IMR-90 (cell line): ENCODE measurements around the gene CYP2W1. TPM values are rescaled to one million over a fixed set of nuclear protein-coding genes. Genes with fewer than 3 reads are reported as not detected.

ENCODE experiments used
- ATAC-seq: fragments of 200-7000 bp; cut with Tn5 transposase; 2 replicates; pipeline ENCODE4 v1.9.1; 2020; ENCODE audit warnings: low read depth, mild to moderate bottlenecking, moderate library complexity
- BruUV-seq: library from RNA; stranded (reverse); fragments of 400-500 nt; replicated peaks from 2 replicates; lab custom pipeline; 2021; lab: Mats Ljungman, UMichigan
- CTCF ChIA-PET: fragments of 300-600 bp; formaldehyde crosslinking; extraction: SDS; loops from one replicate; lab custom pipeline; 2021; ENCODE audit warnings: antibody characterized with exemption; lab: Yijun Ruan, JAX
- POLR2A ChIA-PET: fragments of 300-600 bp; sonication (Branson Sonifier 250); formaldehyde crosslinking; loops from one replicate; lab custom pipeline; 2022; ENCODE audit warnings: antibody characterized with exemption; ENCODE audit not compliant: unreplicated experiment; lab: Charles Lee
- DNase-seq: peaks from one replicate; pipeline ENCODE4 v3.0.0; 2013
- H2AFZ ChIP-seq: replicated peaks from 2 replicates; pipeline ENCODE3; 2013; ENCODE audit warnings: low read length, mild to moderate bottlenecking; ENCODE audit not compliant: poor library complexity
- H2AK5ac ChIP-seq: 2 replicates; pipeline ENCODE4 v1.6.1; 2013; ENCODE audit warnings: low read depth, low read length, inconsistent platforms
- H2AK9ac ChIP-seq: replicated peaks from 2 replicates; pipeline ENCODE3; 2013; ENCODE audit warnings: mild to moderate bottlenecking, low read depth, low read length, moderate library complexity; ENCODE audit not compliant: poor library complexity
- H2BK120ac ChIP-seq: 2 replicates; pipeline ENCODE4 v1.6.1; 2013; ENCODE audit warnings: low read depth, low read length, inconsistent platforms
- H2BK15ac ChIP-seq: 3 replicates; pipeline ENCODE4 v1.6.1; 2013; ENCODE audit warnings: low read depth, low read length, inconsistent platforms
- H2BK20ac ChIP-seq: 2 replicates; pipeline ENCODE4 v1.6.1; 2013; ENCODE audit warnings: low read depth, mild to moderate bottlenecking, inconsistent platforms, low read length, moderate library complexity
- H2BK5ac ChIP-seq: 2 replicates; pipeline ENCODE4 v1.6.1; 2013; ENCODE audit warnings: mild to moderate bottlenecking, low read depth, low read length, inconsistent platforms; ENCODE audit not compliant: poor library complexity, severe bottlenecking
- H3K14ac ChIP-seq: replicated peaks from 2 replicates; pipeline ENCODE4 v1.6.1; 2013; ENCODE audit warnings: low read depth, low read length, inconsistent platforms
- H3K18ac ChIP-seq: 2 replicates; pipeline ENCODE4 v1.6.1; 2013; ENCODE audit warnings: low read depth, low read length, control low read depth
- H3K23ac ChIP-seq: 2 replicates; pipeline ENCODE4 v1.6.1; 2013; ENCODE audit warnings: low read depth, low read length, inconsistent platforms
- H3K27ac ChIP-seq: 2 replicates; pipeline ENCODE4 v1.5.1; 2013; ENCODE audit warnings: mild to moderate bottlenecking, control low read depth, low read length; ENCODE audit not compliant: insufficient read depth
- H3K27me3 ChIP-seq: 2 replicates; pipeline ENCODE4 v1.6.1; 2013; ENCODE audit warnings: low read length; ENCODE audit not compliant: control insufficient read depth, insufficient read depth
- H3K36me3 ChIP-seq: 2 replicates; pipeline ENCODE4 v1.6.1; 2013; ENCODE audit warnings: low read length, mixed read lengths; ENCODE audit not compliant: control insufficient read depth, insufficient read depth
- H3K4ac ChIP-seq: 2 replicates; pipeline ENCODE4 v1.6.1; 2013; ENCODE audit warnings: low read depth, low read length, inconsistent platforms
- H3K4me1 ChIP-seq: 2 replicates; pipeline ENCODE4 v1.6.1; 2013; ENCODE audit warnings: low read length, mixed read lengths; ENCODE audit not compliant: control insufficient read depth, insufficient read depth
- H3K4me2 ChIP-seq: 2 replicates; pipeline ENCODE4 v1.6.1; 2013; ENCODE audit warnings: low read depth, mild to moderate bottlenecking, control low read depth, low read length, moderate library complexity
- H3K4me3 ChIP-seq: 2 replicates; pipeline ENCODE4 v1.5.1; 2013; ENCODE audit warnings: low read depth, mild to moderate bottlenecking, control low read depth, low read length, moderate library complexity; ENCODE audit not compliant: insufficient read depth
- H3K56ac ChIP-seq: 2 replicates; pipeline ENCODE4 v1.6.1; 2013; ENCODE audit warnings: low read length, inconsistent platforms; ENCODE audit not compliant: insufficient read depth; ENCODE audit errors: extremely low read depth
- H3K79me1 ChIP-seq, 2 experiments: 2 replicates each; pipeline ENCODE4 v1.6.1; 2013; ENCODE audit warnings: low read length in 2 of 2, inconsistent platforms in 1 of 2, low read depth in 1 of 2
- H3K9ac ChIP-seq: 2 replicates; pipeline ENCODE4 v1.6.1; 2013; ENCODE audit warnings: low read depth, low read length, control low read depth
- H3K9me1 ChIP-seq: 2 replicates; pipeline ENCODE4 v1.6.1; 2013; ENCODE audit warnings: low read length, inconsistent platforms; ENCODE audit not compliant: insufficient read depth
- H3K9me3 ChIP-seq: 2 replicates; pipeline ENCODE4 v1.6.1; 2013; ENCODE audit warnings: low read length; ENCODE audit not compliant: control insufficient read depth, insufficient read depth
- H4K20me1 ChIP-seq: 2 replicates; pipeline ENCODE4 v1.6.1; 2013; ENCODE audit warnings: low read length, inconsistent platforms; ENCODE audit not compliant: insufficient read depth
- H4K5ac ChIP-seq: 2 replicates; pipeline ENCODE4 v1.6.1; 2013; ENCODE audit warnings: mild to moderate bottlenecking, low read depth, low read length, control low read depth
- H4K8ac ChIP-seq, 2 experiments: 2 replicates each; pipeline ENCODE4 v1.6.1; 2013; ENCODE audit warnings: low read depth in 2 of 2, low read length in 2 of 2, control low read depth in 1 of 2, inconsistent platforms in 1 of 2
- H4K91ac ChIP-seq: 2 replicates; pipeline ENCODE4 v1.6.1; 2013; ENCODE audit warnings: low read depth, low read length, inconsistent platforms; ENCODE audit not compliant: insufficient read depth
- BHLHE40 ChIP-seq: fragments of 150-350 bp; IDR thresholded peaks from 2 replicates; pipeline ENCODE4 v1.6.1; 2016; ENCODE audit warnings: mild to moderate bottlenecking, low read depth, low read length
- CHD1 ChIP-seq: IDR thresholded peaks from 2 replicates; pipeline ENCODE4 v1.6.1; 2012; ENCODE audit warnings: low read depth, low read length, improper control_type of control experiment
- FOS ChIP-seq: fragments of 150-350 bp; IDR thresholded peaks from 2 replicates; pipeline ENCODE4 v1.6.1; 2016; ENCODE audit warnings: low read depth, low read length
- MAFK ChIP-seq: IDR thresholded peaks from 2 replicates; pipeline ENCODE4 v1.6.1; 2012; ENCODE audit warnings: low read depth, low read length, improper control_type of control experiment
- MAZ ChIP-seq: IDR thresholded peaks from 2 replicates; pipeline ENCODE4 v1.6.1; 2012; ENCODE audit warnings: low read depth, mild to moderate bottlenecking, low read length, improper control_type of control experiment, moderate library complexity, borderline replicate concordance
- MXI1 ChIP-seq: IDR thresholded peaks from 2 replicates; pipeline ENCODE4 v1.6.1; 2012; ENCODE audit warnings: low read depth, mild to moderate bottlenecking, low read length, moderate library complexity, borderline replicate concordance
- NFE2L2 ChIP-seq: fragments of 150-350 bp; IDR thresholded peaks from 2 replicates; pipeline ENCODE4 v1.6.1; 2016; ENCODE audit warnings: low read depth, mild to moderate bottlenecking, low read length
- POLR2A ChIP-seq: IDR thresholded peaks from 2 replicates; pipeline ENCODE4 v1.6.1; 2012; ENCODE audit warnings: mild to moderate bottlenecking, low read depth, low read length
- RAD21 ChIP-seq: IDR thresholded peaks from 2 replicates; pipeline ENCODE4 v1.6.1; 2012; ENCODE audit warnings: low read length, improper control_type of control experiment
- RCOR1 ChIP-seq: IDR thresholded peaks from 2 replicates; pipeline ENCODE4 v1.6.1; 2012; ENCODE audit warnings: mild to moderate bottlenecking, low read length, improper control_type of control experiment; ENCODE audit not compliant: insufficient replicate concordance
- RFX5 ChIP-seq: IDR thresholded peaks from 2 replicates; pipeline ENCODE4 v1.8.0; 2012; ENCODE audit warnings: low read depth, mild to moderate bottlenecking, low read length, moderate library complexity
- SMC3 ChIP-seq: fragments of 150-350 bp; IDR thresholded peaks from 2 replicates; pipeline ENCODE4 v1.6.1; 2016; ENCODE audit warnings: low read depth, mild to moderate bottlenecking, antibody characterized with exemption, low read length, moderate library complexity
- WGBS, 2 experiments: methylation state at CpG; one replicate each; pipeline versions ENCODE4 v1.1.5 to v1.1.7; 2013; ENCODE audit warnings: missing lambda C conversion rate in 2 of 2; ENCODE audit not compliant: insufficient read length in 1 of 2; ENCODE audit errors: extremely low coverage in 2 of 2; 5-methylcytosine and 5-hydroxymethylcytosine counted together
- dilution Hi-C: fragments of 300-500 bp; cut with HindIII; formaldehyde crosslinking; loops from one replicate; pipeline ENCODE4 v1.14.3; 2018; ENCODE audit warnings: low sequenced_read_pairs; ENCODE audit not compliant: unreplicated experiment
- in situ Hi-C: fragments of 300-500 bp; cut with MboI; formaldehyde crosslinking; loops from 3 replicates; pipeline ENCODE4 v1.14.3; 2019; ENCODE audit warnings: low sequenced_read_pairs, inconsistent platforms, mixed read lengths
- intact Hi-C: fragments of 100-400 bp; cut with micrococcal nuclease; formaldehyde crosslinking; loops from 2 replicates; pipeline ENCODE4 v1.10.0; 2022
- polyA plus RNA-seq, 3 experiments: library from polyadenylated mRNA; depleted of rRNA; stranded (reverse); fragments of >200 nt; gene quantifications; 2 replicates each; pipeline ENCODE4 v1.2.3, GENCODE V29; 2012; ENCODE audit warnings: low replicate concordance in 1 of 3
- total RNA-seq: library from RNA; depleted of rRNA; stranded (reverse); fragments of >200 nt; gene quantifications from 2 replicates; pipeline ENCODE4 v1.2.3, GENCODE V29; 2012
- TF ChIP-seq, protein P1 (sequence below): conservative IDR thresholded peaks from 2 replicates; pipeline ENCODE4 v1.5.1; 2012; ENCODE audit warnings: mild to moderate bottlenecking, low read depth, low read length, improper control_type of control experiment
- TF ChIP-seq, protein P2 (sequence below): fragments of 150-350 bp; IDR thresholded peaks from 2 replicates; pipeline ENCODE4 v1.6.1; 2017; ENCODE audit warnings: mild to moderate bottlenecking, antibody characterized with exemption, low read length, low read depth
- TF ChIP-seq, protein P3 (sequence below): fragments of 150-350 bp; IDR thresholded peaks from 2 replicates; pipeline ENCODE4 v1.6.1; 2016; ENCODE audit warnings: low read depth, mild to moderate bottlenecking, low read length, moderate library complexity, borderline replicate concordance

Gene CYP2W1
- total and polyA plus RNA-seq, 2 of the 4 experiments (the other 2 are of a cell fraction): not detected

GRCh38 chr7:961546-962400, 21.2 kb upstream of the CYP2W1 start:
- Histone ChIP-seq H4K20me1 (peaks cover 10% of the 10 kb centered on the region), H2AK9ac (no peak overlapping the region), H2BK120ac (no peak overlapping the region), H3K4me2 (no peak overlapping the region), H3K36me3 (peaks cover 1% of the 10 kb centered on the region; the same call in 1 of the 2 replicates), H3K9me3 (no peaks in the 10 kb centered on the region), H2BK15ac (no peak overlapping the region), H3K56ac (no peak overlapping the region), H3K27me3 (peaks cover 13% of the 10 kb centered on the region), H3K18ac (no peak overlapping the region), H3K4me1 (no peaks in the 10 kb centered on the region), H3K23ac (no peak overlapping the region), H3K9me1 (0 out of 2 replicates have a peak, but pooled peaks cover 2% of the 10 kb centered on the region), H3K79me1 (peaks cover 0 to 8% of the 10 kb centered on the region in 2 experiments; a peak in 2 of 4 replicates), H2AFZ (no peak overlapping the region), H3K27ac (no peak overlapping the region), H4K91ac (no peak overlapping the region), H2BK20ac (no peak overlapping the region), H4K8ac (no peak overlapping the region), H3K4ac (no peak overlapping the region), H3K9ac (no peak overlapping the region), H4K5ac (no peak overlapping the region), H2AK5ac (no peak overlapping the region), H3K14ac (no peak overlapping the region), H2BK5ac (no peak overlapping the region), H3K4me3 (no peak overlapping the region)
- no peak for DNase-seq
- in situ Hi-C loops (no loop called here), intact Hi-C loops (no loop called here), dilution Hi-C loops (no loop called here)
- no TSS peak for BruUV-seq
- 82% methylated on average over 31 of the region's 37 CpGs; no CpG with 5 or more reads in 1 of the 2 experiments for WGBS, 2 experiments
- POLR2A ChIA-PET: no interaction called here
- CTCF ChIA-PET: no interaction called here
- ATAC-seq: no peak
- TF ChIP-seq SMC3: no peak
- no peak for TF ChIP-seq RFX5
- no peak for TF ChIP-seq MAFK
- no peak for TF ChIP-seq POLR2A
- TF ChIP-seq MAZ: no peak
- no peak for TF ChIP-seq FOS
- no peak for TF ChIP-seq CHD1
- TF ChIP-seq, protein P1, sequence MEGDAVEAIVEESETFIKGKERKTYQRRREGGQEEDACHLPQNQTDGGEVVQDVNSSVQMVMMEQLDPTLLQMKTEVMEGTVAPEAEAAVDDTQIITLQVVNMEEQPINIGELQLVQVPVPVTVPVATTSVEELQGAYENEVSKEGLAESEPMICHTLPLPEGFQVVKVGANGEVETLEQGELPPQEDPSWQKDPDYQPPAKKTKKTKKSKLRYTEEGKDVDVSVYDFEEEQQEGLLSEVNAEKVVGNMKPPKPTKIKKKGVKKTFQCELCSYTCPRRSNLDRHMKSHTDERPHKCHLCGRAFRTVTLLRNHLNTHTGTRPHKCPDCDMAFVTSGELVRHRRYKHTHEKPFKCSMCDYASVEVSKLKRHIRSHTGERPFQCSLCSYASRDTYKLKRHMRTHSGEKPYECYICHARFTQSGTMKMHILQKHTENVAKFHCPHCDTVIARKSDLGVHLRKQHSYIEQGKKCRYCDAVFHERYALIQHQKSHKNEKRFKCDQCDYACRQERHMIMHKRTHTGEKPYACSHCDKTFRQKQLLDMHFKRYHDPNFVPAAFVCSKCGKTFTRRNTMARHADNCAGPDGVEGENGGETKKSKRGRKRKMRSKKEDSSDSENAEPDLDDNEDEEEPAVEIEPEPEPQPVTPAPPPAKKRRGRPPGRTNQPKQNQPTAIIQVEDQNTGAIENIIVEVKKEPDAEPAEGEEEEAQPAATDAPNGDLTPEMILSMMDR: no peak
- TF ChIP-seq, protein P2, sequence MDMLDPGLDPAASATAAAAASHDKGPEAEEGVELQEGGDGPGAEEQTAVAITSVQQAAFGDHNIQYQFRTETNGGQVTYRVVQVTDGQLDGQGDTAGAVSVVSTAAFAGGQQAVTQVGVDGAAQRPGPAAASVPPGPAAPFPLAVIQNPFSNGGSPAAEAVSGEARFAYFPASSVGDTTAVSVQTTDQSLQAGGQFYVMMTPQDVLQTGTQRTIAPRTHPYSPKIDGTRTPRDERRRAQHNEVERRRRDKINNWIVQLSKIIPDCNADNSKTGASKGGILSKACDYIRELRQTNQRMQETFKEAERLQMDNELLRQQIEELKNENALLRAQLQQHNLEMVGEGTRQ: no peak
- no peak for TF ChIP-seq BHLHE40
- no peak for TF ChIP-seq MXI1
- TF ChIP-seq, protein P3, sequence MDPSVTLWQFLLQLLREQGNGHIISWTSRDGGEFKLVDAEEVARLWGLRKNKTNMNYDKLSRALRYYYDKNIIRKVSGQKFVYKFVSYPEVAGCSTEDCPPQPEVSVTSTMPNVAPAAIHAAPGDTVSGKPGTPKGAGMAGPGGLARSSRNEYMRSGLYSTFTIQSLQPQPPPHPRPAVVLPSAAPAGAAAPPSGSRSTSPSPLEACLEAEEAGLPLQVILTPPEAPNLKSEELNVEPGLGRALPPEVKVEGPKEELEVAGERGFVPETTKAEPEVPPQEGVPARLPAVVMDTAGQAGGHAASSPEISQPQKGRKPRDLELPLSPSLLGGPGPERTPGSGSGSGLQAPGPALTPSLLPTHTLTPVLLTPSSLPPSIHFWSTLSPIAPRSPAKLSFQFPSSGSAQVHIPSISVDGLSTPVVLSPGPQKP: no peak
- TF ChIP-seq RCOR1: no peak
- no peak for TF ChIP-seq RAD21
- no peak for TF ChIP-seq NFE2L2
